SK-N-SH (cell line): ENCODE results near the gene EIF4E2. TPM values are rescaled to one million over a fixed set of nuclear protein-coding genes. Genes with fewer than 3 reads are reported as not detected.
A peak's percentile ranks its signal among the peaks of the same experiment; 100 is the strongest.

Experiments
- CTCF ChIA-PET: fragments of 300-600, 350-600 bp; formaldehyde crosslinking; extraction: SDS; loops from one replicate; lab custom pipeline; 2021; lab: Yijun Ruan, JAX
- POLR2A ChIA-PET: fragments of 350-600 bp; sonication (Branson Sonifier 250); formaldehyde crosslinking; extraction: SDS; loops from one replicate; lab custom pipeline; 2020; ENCODE audit warnings: antibody characterized with exemption, inconsistent platforms; lab: Yijun Ruan, JAX
- DNase-seq: peaks from one replicate; pipeline ENCODE4 v3.0.0; 2012
- H2AFZ ChIP-seq: fragments of 200-600 bp; sonication (generic); 2 replicates; pipeline ENCODE4 v1.8.1; 2016; ENCODE audit warnings: antibody characterized with exemption, mild to moderate bottlenecking, low read depth
- H3F3A ChIP-seq: fragments of 200-600 bp; sonication (generic); replicated peaks from 2 replicates; pipeline ENCODE3; 2016; ENCODE audit warnings: antibody characterized with exemption, mild to moderate bottlenecking; ENCODE audit not compliant: insufficient read depth
- H3K27ac ChIP-seq, 2 experiments: fragments of 200-500 bp in 1 of 2; fragments of 200-600 bp in 1 of 2; sonication (Bioruptor generic) in 1 of 2; sonication (generic), shearing (Covaris generic) in 1 of 2; 2 replicates each; pipeline versions ENCODE4 v1.5.1 to v1.6.1; 2014 to 2016; ENCODE audit warnings: low read depth in 2 of 2, inconsistent platforms in 1 of 2, low read length in 1 of 2, mild to moderate bottlenecking in 1 of 2, mixed read lengths in 1 of 2
- H3K27me3 ChIP-seq: fragments of 200-600 bp; sonication (generic), shearing (Covaris generic); 2 replicates; pipeline ENCODE4 v1.6.1; 2016; ENCODE audit warnings: mixed run types; ENCODE audit not compliant: insufficient read depth
- H3K36me3 ChIP-seq, 2 experiments: fragments of 200-500 bp in 1 of 2; fragments of 200-600 bp in 1 of 2; sonication (Bioruptor generic) in 1 of 2; sonication (generic) in 1 of 2; replicated peaks in 1 of 2; 2 replicates each; pipeline versions ENCODE3 to v1.5.1; 2014 to 2016; ENCODE audit warnings: low read length in 1 of 2, mild to moderate bottlenecking in 1 of 2; ENCODE audit not compliant: insufficient read depth in 2 of 2, control insufficient read depth in 1 of 2
- H3K4me1 ChIP-seq, 2 experiments: fragments of 200-500 bp in 1 of 2; fragments of 200-600 bp in 1 of 2; sonication (Bioruptor generic) in 1 of 2; sonication (generic), shearing (Covaris generic) in 1 of 2; 2 replicates each; pipeline versions ENCODE4 v1.5.1 to v1.6.1; 2014 to 2016; ENCODE audit warnings: low read depth in 1 of 2, low read length in 1 of 2, mixed run types in 1 of 2; ENCODE audit not compliant: insufficient read depth in 2 of 2, control insufficient read depth in 1 of 2
- H3K4me2 ChIP-seq: fragments of 200-600 bp; sonication (generic), shearing (Covaris generic); 2 replicates; pipeline ENCODE4 v1.6.1; 2017; ENCODE audit warnings: mixed run types
- H3K4me3 ChIP-seq, 2 experiments: fragments of 200-500 bp in 1 of 2; fragments of 200-600 bp in 1 of 2; sonication (Bioruptor generic) in 1 of 2; sonication (generic), shearing (Covaris generic) in 1 of 2; 2 replicates each; pipeline versions ENCODE4 v1.5.1 to v1.8.1; 2014 to 2016; ENCODE audit warnings: low read depth in 2 of 2, inconsistent platforms in 1 of 2, low read length in 1 of 2, mild to moderate bottlenecking in 1 of 2, mixed read lengths in 1 of 2, moderate library complexity in 1 of 2
- H3K79me2 ChIP-seq: fragments of 200-600 bp; sonication (generic); 2 replicates; pipeline ENCODE4 v1.8.1; 2017; ENCODE audit warnings: mild to moderate bottlenecking; ENCODE audit not compliant: insufficient read depth
- H3K9ac ChIP-seq: fragments of 200-600 bp; sonication (generic); 2 replicates; pipeline ENCODE4 v1.6.1; 2017; ENCODE audit warnings: mixed run types
- H3K9me2 ChIP-seq: fragments of 200-600 bp; sonication (generic); 2 replicates; pipeline ENCODE4 v1.6.1; 2017; ENCODE audit warnings: mixed run types
- H3K9me3 ChIP-seq: fragments of 200-600 bp; sonication (generic); 2 replicates; pipeline ENCODE4 v1.6.1; 2017; ENCODE audit warnings: mixed run types, mild to moderate bottlenecking, moderate library complexity
- H4K20me1 ChIP-seq: fragments of 200-600 bp; sonication (generic); 2 replicates; pipeline ENCODE4 v1.6.1; 2017; ENCODE audit warnings: mild to moderate bottlenecking, mixed run types; ENCODE audit not compliant: insufficient read depth
- CHD2 ChIP-seq: fragments of 150-350 bp; IDR thresholded peaks from 2 replicates; pipeline ENCODE4 v1.6.1; 2018; ENCODE audit warnings: low read length; ENCODE audit not compliant: partially characterized antibody
- EP300 ChIP-seq, 2 experiments: IDR thresholded peaks; 2 replicates each; pipeline versions ENCODE4 v1.4.0 to v1.6.1; 2012; ENCODE audit warnings: borderline replicate concordance in 1 of 2, low read depth in 1 of 2, low read length in 1 of 2
- FOXM1 ChIP-seq: IDR thresholded peaks from 2 replicates; pipeline ENCODE4 v1.4.0; 2012; ENCODE audit warnings: low read depth, mild to moderate bottlenecking
- GATA2 ChIP-seq: sonication (generic); formaldehyde crosslinking; IDR thresholded peaks from 2 replicates; pipeline ENCODE4 v1.5.0; 2020; ENCODE audit warnings: mild to moderate bottlenecking, missing genetic modification reagents
- MAX ChIP-seq: IDR thresholded peaks from 2 replicates; pipeline ENCODE4 v1.4.0; 2012; ENCODE audit warnings: low read depth
- NRF1 ChIP-seq: IDR thresholded peaks from 2 replicates; pipeline ENCODE4 v1.6.1; 2012; ENCODE audit warnings: low read depth, mild to moderate bottlenecking, low read length
- RFX5 ChIP-seq: IDR thresholded peaks from 2 replicates; pipeline ENCODE4 v1.6.1; 2012; ENCODE audit warnings: mild to moderate bottlenecking, improper control_type of control experiment, low read length
- USF1 ChIP-seq: IDR thresholded peaks from 2 replicates; pipeline ENCODE4 v1.4.0; 2012; ENCODE audit warnings: low read depth, borderline replicate concordance
- WGBS: methylation state at CpG from one replicate; pipeline ENCODE4 v1.1.6; 2017; ENCODE audit warnings: low lambda C conversion rate; 5-methylcytosine and 5-hydroxymethylcytosine counted together
- polyA plus RNA-seq, 3 experiments: library from polyadenylated mRNA; depleted of rRNA; stranded (reverse); fragments of >200 nt; gene quantifications; 2 replicates each; pipeline ENCODE4 v1.2.3, GENCODE V29; 2012

EIF4E2 gene
- polyA plus RNA-seq, 1 of the 3 experiments (the other 2 are of a cell fraction), result 29.1 TPM

GRCh38 chr2:232502911-232503808 lies 47.3 kb upstream of the EIF4E2 start:
- WGBS, result 55% methylated on average over 29 of the region's 75 CpGs
- CTCF ChIA-PET, result interaction anchor here (1.0 to 3.0 kb wide), 4 partner anchors 19 to 59 kb away, joined by 3 to 24 read pairs (median 4); partner anchors contain the start of gene PRSS56

GRCh38 chr2:232503809-232504323 lies 46.6 kb upstream of the EIF4E2 start:
- Histone ChIP-seq H3K4me2 (no peak overlapping the region), H3K79me2 (no peaks in the 10 kb centered on the region), H3F3A (no peaks in the 10 kb centered on the region), H3K9ac (no peak overlapping the region), H3K4me3 (no peak overlapping the region), H3K4me1 (peaks cover 0 to 45% of the 10 kb centered on the region in 2 experiments; a peak in 1 of 4 replicates), H4K20me1 (no peaks in the 10 kb centered on the region), H3K27ac (no peak overlapping the region), H2AFZ (no peak overlapping the region)
- TF ChIP-seq EP300 (IDR thresholded peaks at IDR 0.05; ENCODE audit: borderline replicate concordance in 1 of 2, low read depth in 1 of 2, low read length in 1 of 2) (no peak), MAX (no peak), NRF1 (no peak), FOXM1 (no peak), USF1 (no peak), RFX5 (no peak), CHD2 (no peak), GATA2 (no peak)
- TF ChIP-seq, all 33 proteins: peak for 0
- Histone ChIP-seq H3K9me2 (no peaks in the 10 kb centered on the region), H3K36me3 (no peaks in the 10 kb centered on the region), H3K27me3 (peaks cover 23% of the 10 kb centered on the region), H3K9me3 (no peaks in the 10 kb centered on the region)
- no peak for DNase-seq
- CTCF ChIA-PET, result interaction anchor here (1.0 to 3.1 kb wide), 4 partner anchors 18 to 60 kb away, joined by 3 to 11 read pairs (median 4); no protein-coding TSS in a partner anchor
- POLR2A ChIA-PET, result no interaction called here
- 80% methylated on average over 15 of the region's 16 CpGs for WGBS

More at GRCh38 chr2:232502911-232503808, 47.3 kb upstream of the EIF4E2 start:
- H3K27me3 ChIP-seq, result peaks cover 23% of the 10 kb centered on the region
- H3K9ac ChIP-seq, result no peak overlapping the region
- H2AFZ ChIP-seq, result no peak overlapping the region
- no peaks in the 10 kb centered on the region for H3K79me2 ChIP-seq
- peak; percentile 90 for DNase-seq
- TF ChIP-seq CHD2 (no peak), EP300 (IDR thresholded peaks at IDR 0.05; ENCODE audit: borderline replicate concordance in 1 of 2, low read depth in 1 of 2, low read length in 1 of 2) (0 out of 4 replicates have a peak, but pooled peaks of 1 of the 2 experiments have one; percentile 6)
- H3K36me3 ChIP-seq, result no peaks in the 10 kb centered on the region
- no peaks in the 10 kb centered on the region for H3K9me2 ChIP-seq
- H3K4me3 ChIP-seq, result peak overlapping the region; percentile 23 to 33; a peak in 2 of 4 replicates
- H3K4me1 ChIP-seq, result peaks cover 0 to 45% of the 10 kb centered on the region in 2 experiments; a peak in 1 of 4 replicates
- H4K20me1 ChIP-seq, result no peaks in the 10 kb centered on the region
- no peak overlapping the region for H3K27ac ChIP-seq
- no peaks in the 10 kb centered on the region for H3K9me3 ChIP-seq
- H3F3A ChIP-seq, result no peaks in the 10 kb centered on the region
- POLR2A ChIA-PET, result no interaction called here
- peak overlapping the region; percentile 60 for H3K4me2 ChIP-seq
